Stimulated activated CD4-positive, alpha-beta T cell treated with anti-CD3 and anti-CD28 coated beads, TNF-alpha, amount 100 ng/mL, for 1 hour (primary cell): Measurements from ENCODE around the gene CASP2.
"Not testable (repeated sequence)": the region's sequence is repeated elsewhere in the genome, so short reads cannot be mapped to it uniquely, and the experiment has no call there.

Experiments used
- DNase-seq, 3 donors: peaks; one replicate each; pipeline ENCODE4 v3.0.0-alpha.2; 2020; ENCODE audit warnings: low read depth in 3 of 3, low spot score in 1 of 3

CASP2 gene

DNA sequence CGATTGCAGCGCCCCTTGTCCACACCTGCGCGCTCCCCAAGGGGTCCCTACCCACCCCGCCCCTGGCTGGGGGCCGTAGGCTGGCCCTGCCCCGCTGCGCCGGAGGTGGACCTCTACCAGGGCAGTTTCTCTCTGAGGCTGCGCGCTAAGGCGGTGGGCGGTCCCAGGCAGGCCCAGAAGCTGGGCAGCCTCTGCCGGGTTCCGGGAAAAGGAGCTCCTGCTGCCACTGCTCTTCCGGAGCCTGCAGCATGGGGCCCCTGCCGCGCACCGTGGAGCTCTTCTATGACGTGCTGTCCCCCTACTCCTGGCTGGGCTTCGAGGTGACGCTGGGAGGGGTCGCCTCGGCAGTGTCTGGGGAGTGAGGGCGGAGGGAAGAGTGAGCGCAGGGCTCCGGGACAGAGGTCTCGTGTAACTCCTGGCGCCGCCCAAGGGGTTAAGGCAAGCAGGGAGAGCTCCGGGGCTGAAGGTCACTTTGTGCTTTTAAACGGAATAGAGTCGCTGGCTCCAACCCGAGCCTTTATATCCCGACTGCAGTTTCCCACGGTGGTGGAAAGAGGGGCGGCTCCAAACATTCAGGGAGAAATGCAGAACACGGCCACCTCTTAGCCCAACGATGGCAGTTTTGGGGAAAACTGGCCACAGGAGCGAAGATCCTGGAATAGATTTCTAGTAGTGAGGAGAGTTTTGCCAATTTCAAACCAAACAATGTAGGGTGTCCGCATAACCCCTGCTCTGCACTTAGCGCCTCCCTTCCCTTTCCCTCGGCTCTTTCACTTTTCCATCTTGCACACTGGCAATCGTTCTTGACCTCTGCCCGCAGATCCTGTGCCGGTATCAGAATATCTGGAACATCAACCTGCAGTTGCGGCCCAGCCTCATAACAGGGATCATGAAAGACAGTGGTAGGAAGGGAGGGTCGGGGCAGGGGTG is 24.6 kb upstream of the CASP2 start, which contains the start of gene GSTK1:
Gene GSTK1 (plus strand): TSS at position 176 of the 930 bp plus-strand sequence. CDS start 73 bp downstream, at position 249.
- DNase-seq: peak; percentile 21 to 66 (median 55)

DNA sequence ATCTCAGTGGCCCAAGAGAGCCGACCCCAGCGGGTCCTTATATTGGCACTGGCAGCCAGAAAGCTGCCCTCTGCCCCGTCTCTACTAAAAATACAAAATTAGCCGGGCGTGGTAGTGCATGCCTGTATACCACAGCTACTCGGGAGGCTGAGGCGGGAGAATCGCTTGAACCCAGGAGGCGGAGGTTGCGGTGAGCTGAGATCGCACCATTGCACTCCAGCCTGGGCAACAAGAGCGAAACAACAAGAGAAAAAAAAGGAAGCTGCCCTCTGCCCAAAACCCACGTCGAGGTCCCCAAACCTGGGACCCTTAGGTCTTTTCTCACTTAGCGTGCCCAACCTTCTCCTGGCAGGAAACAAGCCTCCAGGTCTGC is 24.0 kb upstream of the CASP2 start:
- not testable (repeated sequence) for DNase-seq

DNA sequence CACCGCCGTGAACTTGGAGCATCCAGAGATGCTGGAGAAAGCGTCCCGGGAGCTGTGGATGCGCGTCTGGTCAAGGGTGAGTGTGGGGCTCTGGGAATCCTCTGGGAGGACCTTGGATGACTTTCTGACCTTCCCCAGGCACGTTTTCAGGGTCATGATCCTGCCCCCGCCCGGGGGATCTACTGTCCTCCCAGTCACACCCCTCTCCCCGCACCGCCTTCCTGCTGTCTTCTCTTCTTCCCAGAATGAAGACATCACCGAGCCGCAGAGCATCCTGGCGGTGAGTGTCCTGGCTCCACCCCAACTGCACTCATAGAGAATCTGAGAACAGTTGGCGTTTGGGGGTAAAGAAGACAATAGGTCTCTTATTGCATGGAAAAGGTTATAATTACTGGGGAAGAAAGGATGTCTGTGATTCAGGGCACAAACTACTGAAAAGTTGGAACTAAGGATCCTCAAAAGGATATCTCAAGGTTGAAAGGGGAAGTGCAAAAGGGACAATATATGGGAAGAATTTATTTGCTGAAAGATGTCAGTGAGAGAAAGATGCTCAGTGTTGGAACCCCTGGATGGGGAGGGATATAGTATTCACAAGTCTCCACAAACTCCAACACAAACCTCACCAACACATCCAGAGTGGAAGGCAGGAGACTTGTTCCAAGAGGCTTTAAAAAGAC is 23.0 kb upstream of the CASP2 start:
- DNase-seq: no peak

DNA sequence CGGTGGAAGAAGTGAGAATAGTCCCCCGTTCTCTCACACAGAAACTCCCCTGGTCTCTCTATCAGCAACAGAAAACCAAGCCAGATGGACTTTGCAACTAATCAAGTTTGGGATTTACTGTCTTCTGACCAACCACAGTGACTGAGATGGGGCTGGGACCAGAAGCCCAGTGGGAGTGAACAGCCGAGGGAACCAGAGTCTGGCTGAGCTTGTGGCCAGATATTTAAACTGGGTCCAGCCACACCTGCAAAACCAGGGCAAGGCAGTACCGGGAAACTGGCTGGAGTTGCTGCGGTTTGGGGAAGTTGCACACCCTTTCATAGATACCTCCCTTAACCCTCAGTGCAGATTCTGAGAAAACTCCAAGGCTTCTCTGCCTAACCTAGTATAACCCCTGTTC is 18.9 kb upstream of the CASP2 start:
- DNase-seq: no peak

DNA sequence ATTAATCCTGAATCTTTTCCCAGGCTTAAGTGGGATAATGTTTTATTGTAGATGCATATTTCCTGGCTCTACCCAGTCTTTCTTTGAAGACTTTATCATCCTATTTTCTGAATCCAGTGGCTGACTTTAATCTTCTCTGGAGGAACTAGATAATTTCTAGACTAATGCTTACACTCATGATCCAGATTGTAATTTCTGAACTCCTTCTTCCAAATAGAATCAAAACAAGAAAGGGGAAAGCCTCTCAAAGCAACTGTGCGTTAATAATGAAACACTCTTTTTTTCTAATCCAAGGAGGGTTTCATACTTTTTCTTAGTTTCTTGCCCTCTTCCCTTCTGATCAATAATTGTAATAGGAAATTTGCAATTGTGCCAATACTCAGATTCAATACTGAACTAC is 16.9 kb upstream of the CASP2 start:
- DNase-seq: no peak

DNA sequence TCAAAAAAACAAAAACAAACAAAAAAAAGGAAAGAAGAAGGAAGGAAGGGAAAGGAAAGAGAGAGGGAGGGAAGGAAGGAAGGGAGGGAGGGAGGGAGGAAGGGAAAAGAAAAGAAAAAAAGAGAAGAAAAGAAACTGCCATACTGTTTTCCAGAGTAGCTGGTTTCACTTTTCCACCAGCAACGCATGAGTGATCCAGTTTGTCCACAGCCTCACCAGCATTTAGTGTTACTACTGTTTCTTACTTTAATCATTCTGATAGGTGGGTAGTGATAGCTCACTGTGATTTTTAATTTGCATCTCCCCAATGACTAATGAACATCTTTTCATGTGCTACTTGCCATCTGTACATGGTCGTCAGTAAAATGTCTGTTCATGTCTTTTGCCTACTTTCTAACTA is 15.3 kb upstream of the CASP2 start:
- no peak for DNase-seq

DNA sequence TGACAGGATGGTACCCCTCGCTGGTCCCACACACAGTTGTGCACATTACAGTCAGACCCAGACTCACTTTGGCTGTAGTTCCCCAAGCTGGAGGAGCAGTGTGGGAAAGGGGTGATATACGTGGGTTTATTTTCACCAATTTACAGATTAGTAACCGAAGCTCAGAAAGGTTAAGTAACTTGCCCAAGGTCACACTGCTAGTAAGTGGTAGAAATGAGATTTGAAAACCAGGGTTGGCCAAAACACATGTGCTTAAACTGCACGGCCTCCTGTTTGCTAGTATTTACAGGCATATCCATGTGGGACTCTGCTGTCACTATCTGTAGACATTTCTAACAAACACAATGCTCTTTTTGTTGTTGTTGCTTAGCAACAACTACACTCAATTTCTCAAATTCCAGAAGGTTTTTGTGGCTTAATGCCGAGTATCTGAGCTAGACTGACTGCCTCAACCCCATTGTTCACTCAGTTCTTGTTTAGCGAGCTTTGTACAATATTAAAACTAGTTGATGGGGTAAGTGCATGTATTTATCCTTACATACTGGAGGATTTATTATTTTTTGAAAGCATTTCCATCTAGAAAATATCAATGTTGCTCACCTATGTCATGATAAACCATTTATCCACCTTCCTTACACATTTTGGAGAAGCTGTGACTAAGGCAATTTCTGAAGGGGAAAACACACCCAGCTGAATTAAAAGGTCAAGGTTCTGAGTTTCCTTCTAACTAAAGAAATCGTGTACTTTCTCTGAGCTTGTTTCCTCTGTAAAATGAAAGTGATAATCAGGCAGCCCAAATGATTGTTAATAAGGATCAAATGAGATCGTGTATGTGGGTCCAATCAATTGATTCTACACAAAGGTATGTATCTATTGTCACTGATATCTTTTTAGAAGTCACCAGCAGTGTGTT is 8.7 kb upstream of the CASP2 start:
- no peak for DNase-seq

DNA sequence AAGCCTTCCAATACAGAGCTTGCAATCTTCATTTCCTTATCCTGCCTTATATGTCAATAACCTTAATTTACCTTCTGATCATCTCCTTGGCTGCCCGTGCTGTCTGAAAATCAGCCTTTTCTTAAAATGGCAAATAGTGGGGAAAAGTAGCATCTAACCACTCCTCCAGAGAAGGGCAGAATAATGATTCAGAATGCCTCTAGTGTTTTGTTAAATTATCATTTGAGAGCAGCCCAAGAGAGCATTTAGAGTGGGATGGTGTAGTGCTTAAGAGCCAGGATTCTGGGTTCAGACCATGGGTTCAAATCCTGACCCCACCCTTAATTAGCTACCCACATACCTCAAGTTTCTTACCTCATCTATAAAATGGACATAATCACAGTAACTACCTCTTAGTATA is 8.0 kb upstream of the CASP2 start:
- no peak for DNase-seq

DNA sequence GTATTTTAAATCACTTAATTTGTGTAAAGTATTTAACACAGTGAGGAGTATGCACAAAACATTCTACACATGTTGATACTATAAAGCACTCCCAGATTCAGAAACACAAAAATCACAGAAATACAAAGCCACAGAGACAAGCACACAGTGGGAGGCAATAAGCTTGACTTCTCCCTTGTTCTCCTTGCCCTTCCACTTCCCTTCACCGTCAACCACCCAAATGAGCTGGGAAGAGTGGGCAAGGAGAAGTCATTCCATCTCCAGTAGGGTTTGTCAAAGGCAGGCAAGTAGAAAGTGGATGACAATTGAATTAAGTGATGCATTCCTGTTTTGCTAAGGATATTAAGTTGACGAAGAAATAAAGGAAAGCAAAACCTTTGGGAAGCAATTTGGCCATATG is 7.6 kb upstream of the CASP2 start:
- no peak for DNase-seq

DNA sequence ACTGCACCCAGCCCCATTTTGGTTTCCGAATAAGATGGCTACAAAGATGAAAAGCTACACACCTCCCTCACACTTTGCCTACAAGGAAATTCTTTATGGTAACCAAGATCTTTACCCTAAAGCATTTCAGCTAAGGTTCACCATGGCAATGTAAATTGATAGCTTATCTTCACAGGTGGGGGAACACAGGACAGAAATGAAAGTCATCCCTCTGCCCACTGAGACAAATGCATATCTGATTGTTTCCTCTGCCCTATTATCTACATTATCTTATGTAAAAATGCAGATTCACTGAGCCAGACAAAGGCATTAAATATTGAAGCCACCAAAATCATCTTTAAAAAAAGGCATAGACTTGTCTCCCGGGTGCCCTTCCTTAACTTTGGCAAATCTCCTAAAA is 6.6 kb upstream of the CASP2 start:
- no peak for DNase-seq

DNA sequence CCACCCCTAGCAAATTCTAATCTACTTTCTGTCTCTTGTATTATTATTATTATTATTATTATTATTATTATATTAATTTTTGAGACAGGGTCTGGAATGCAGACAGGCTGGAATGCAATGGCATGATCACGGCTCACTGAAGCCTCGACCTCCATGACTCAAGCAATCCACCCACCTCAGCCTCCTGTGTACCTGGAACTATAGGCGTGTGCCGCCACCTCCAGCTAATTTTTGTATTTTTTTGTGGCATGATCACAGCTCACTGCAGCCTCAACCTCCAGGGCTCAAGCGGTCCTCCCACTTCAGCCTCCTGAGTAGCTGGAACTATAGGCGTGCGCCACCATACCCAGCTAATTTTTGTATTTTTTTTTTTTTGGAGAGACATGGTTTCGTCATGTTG is 6.0 kb upstream of the CASP2 start:
- DNase-seq: no peak

DNA sequence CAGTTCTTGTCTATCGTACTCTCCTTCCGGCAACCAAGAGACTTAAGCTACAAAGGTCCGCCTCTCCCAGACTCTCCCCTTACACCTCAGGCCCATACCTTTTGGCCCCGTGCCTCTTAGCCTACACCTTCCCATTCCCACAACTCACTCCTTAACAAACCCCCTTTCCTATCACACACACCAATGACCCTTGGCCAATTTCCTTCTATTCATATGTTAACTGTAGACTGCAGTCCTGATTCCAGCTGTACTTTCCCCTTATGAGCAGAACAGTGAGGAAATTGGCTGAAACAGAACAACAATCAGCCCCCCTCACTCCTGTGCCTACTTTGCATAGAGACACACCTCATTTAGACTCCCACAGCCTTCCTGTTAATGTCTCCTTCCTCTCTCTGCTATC is 4.8 kb upstream of the CASP2 start:
- no peak for DNase-seq

DNA sequence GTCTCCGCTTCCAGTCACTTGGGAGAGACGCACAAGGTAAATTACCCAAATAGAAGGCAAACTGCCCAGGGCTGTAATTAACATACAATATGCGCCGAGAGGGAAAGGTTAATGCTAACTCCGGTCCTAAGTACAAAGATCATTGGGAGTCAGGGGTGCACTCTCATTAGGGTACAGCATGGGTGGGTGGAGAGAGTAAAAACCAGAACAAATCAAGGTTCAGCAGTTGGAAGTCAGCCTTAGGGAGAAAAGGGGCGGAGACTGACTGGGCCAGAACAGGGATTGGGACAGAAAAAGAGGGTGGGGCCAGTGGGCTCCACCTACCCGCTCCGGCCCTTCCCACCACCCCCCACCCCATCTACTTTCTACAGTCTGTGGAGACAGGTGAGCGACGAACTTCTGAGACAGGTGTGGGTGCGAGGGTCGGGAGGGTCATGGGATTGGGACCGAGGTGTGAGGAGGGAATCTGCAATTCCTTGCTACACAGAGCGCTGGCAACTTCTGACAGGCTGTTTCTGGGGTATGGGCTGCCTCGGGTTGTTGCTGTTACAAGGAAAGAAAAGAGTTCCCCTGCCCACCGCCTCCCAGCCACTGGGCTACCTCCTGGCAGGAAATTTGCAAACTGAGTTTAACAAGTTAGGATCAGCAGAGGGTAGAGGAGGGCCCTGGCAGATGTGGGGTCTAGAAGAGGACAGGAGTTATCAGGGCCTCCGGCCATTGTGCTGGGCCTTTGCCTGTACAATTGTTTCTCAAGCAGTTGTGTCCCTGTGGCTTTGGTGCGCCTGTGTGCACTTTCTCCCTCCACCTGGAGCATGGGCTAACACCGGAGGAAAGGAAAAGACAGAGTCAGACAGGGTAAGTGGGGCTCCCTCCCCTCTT is 3.3 kb upstream of the CASP2 start, which contains the start of gene TMEM139:
Gene TMEM139 (plus strand): TSS at position 368 of the 879 bp plus-strand sequence. CDS start 1,000 bp downstream, outside the sequence.
- DNase-seq: no peak

DNA sequence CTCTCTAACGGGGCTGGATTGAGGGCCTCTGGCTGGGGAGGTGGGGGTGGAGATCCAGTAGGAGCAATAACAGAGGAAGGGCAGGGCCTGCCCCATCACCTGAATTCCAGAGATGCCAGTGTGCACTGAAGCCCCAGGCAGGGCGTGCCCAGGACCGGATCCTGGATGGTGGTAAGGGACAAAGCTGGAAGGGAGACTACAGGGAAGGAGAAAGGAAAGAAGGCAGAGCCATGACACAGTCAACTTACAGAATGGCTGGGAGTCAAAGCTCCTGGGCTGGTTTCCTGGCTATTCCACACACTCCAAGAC is 2.7 kb upstream of the CASP2 start:
- no peak for DNase-seq

DNA sequence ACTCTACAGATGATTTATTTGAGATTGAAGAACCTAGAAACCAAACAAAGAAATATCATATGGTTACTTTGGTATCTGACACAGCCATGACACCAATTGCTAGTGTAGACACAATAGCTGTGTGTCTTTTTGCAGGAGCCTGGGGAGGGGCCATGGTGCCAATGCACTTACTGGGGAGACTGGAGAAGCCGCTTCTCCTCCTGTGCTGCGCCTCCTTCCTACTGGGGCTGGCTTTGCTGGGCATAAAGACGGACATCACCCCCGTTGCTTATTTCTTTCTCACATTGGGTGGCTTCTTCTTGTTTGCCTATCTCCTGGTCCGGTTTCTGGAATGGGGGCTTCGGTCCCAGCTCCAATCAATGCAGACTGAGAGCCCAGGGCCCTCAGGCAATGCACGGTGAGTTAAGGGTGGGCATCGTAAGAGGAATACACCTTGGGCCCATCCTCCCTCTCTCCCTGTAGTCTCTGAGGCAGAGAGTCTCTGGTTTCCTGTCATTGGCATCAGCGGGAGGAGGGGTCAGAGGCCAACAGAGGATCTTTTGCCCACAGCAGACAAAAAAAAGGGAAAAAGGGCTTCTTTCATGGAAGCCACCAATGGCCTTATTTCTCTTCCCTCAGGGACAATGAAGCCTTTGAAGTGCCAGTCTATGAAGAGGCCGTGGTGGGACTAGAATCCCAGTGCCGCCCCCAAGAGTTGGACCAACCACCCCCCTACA is 2.2 kb upstream of the CASP2 start:
- DNase-seq: no peak

DNA sequence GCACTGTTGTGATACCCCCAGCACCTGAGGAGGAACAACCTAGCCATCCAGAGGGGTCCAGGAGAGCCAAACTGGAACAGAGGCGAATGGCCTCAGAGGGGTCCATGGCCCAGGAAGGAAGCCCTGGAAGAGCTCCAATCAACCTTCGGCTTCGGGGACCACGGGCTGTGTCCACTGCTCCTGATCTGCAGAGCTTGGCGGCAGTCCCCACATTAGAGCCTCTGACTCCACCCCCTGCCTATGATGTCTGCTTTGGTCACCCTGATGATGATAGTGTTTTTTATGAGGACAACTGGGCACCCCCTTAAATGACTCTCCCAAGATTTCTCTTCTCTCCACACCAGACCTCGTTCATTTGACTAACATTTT is 1.6 kb upstream of the CASP2 start:
- DNase-seq: no peak

DNA sequence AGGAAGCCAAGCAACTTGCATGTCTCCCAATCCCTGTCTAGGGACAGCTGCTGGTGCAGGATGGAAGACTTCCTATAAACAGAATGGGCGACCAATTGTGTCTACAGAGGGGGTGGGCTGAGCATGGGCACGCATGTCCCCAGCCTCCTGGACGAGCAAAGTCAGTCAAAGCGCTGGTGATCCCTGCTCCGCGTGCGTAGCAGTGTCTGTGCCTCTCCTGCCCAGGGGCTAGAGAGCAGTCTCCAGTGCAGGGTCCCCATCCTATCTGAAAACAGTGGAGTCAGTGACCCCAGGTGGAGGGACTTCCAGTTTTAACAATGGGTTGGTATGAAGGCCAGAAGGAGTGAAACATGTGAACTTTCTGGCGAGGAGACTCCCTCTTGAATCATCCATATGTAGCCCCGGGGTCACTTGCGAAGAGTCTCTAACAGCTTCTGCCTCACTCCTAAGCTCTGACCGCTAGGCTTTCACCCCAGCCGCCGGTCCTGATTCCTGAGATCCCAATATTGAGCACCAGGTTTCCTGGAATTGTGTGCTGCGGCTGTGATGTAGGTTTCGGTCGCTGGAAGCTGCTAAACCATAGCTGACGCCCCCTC is 714 bp upstream of the CASP2 start:
- no peak for DNase-seq

DNA sequence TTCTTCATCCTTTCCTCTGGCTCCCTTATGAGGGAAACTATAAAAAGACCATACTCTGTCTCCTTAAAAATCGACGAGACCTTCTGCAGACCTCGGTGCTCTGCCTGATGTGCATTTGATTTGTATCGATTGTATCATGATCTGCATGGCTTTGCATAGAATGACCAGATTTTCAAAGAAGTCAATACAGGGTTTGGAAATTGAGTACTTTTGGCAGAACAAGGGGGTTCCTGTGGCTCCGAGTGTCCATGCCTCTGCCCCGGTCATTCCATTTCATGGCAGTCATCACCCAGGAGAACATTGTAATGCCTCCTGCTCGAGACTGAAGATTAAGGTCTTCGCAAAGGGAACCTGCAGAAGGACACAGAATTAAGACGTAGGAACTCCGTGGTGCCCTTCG is 685 bp downstream of the CASP2 start:
- DNase-seq: no peak

DNA sequence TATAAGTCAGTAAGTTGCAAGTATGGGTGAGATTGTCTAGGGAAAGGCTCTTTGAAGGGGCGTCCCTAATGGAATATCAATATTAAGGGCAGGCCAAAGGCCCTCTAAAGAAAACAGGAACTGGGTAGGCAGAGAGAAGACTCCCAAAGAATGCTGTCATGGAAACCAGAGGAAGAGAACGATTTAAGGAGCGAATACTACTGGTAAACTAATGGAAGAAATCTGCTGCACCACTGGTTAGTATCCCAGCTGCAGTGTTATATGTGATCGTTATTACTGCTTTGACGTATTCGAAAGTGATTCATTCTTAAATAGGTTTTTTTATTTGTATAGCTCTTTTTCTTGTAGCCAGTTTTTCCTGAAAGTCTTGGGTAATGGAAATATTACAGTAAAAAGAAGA is 1.3 kb downstream of the CASP2 start:
- DNase-seq: no peak

DNA sequence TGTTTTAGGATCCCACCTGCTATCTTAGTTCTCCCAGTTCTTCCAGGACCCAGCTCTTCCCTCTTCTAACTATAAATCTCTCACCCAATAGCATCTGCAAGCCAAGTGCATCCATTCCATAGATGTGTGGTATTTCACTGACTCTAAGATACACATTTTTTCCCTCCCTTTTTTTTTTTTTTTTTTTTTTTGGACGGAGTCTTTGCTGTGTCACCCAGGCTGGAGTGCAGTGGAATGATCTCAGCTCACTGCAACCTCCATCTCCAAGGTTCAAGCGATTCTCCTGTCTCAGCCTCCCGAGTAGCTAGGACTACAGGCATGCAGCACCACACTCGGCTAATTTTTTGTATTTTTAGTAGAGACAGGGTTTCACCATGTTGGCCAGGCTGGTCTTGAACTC is 1.7 kb downstream of the CASP2 start:
- not testable (repeated sequence) for DNase-seq
